Measurements from ENCODE around the gene ADTRP.

Gene ADTRP

GRCh38 chr6:11778648-11779328 lies at the start of gene ADTRP:
Gene ADTRP (minus strand): TSS chr6:11778803. CDS start chr6:11778759, 44 bp downstream.
- no peak for DNase-seq

GRCh38 chr6:11826779-11827178 lies 48.2 kb upstream of the ADTRP start:
- DNase-seq = no peak

GRCh38 chr6:11824986-11825385 lies 46.4 kb upstream of the ADTRP start:
- DNase-seq = peak in 1 of 2 donors; percentile 30

- no peak for DNase-seq
Observed at GRCh38 chr6:11822346-11822745, 43.7 kb upstream of the ADTRP start.

- DNase-seq = no peak
Observed at GRCh38 chr6:11821781-11822180, 43.2 kb upstream of the ADTRP start.

GRCh38 chr6:11820821-11821220 lies 42.2 kb upstream of the ADTRP start:
- no peak for DNase-seq

GRCh38 chr6:11819486-11819885 lies 40.9 kb upstream of the ADTRP start:
- DNase-seq = no peak

- no peak for DNase-seq
Observed at GRCh38 chr6:11815231-11815630, 36.6 kb upstream of the ADTRP start.

GRCh38 chr6:11814819-11815218 lies 36.2 kb upstream of the ADTRP start:
- no peak for DNase-seq

GRCh38 chr6:11814106-11814505 lies 35.5 kb upstream of the ADTRP start:
- no peak for DNase-seq

- DNase-seq = no peak
Observed at GRCh38 chr6:11813606-11814005, 35.0 kb upstream of the ADTRP start.

- no peak for DNase-seq
Observed at GRCh38 chr6:11812951-11813350, 34.3 kb upstream of the ADTRP start.

GRCh38 chr6:11812439-11812838 lies 33.8 kb upstream of the ADTRP start:
- no peak for DNase-seq

GRCh38 chr6:11811644-11812264 lies 33.2 kb upstream of the ADTRP start:
- no peak for DNase-seq

GRCh38 chr6:11810854-11811643 lies 32.4 kb upstream of the ADTRP start:
- DNase-seq = no peak

GRCh38 chr6:11810039-11810541 lies 31.5 kb upstream of the ADTRP start:
- no peak for DNase-seq

GRCh38 chr6:11808054-11808453 lies 29.5 kb upstream of the ADTRP start:
- no peak for DNase-seq

- peak in 1 of 2 donors; percentile 14 for DNase-seq
Observed at GRCh38 chr6:11806561-11807317, 28.1 kb upstream of the ADTRP start.

- no peak for DNase-seq
Observed at GRCh38 chr6:11805259-11806053, 26.9 kb upstream of the ADTRP start.

GRCh38 chr6:11804701-11805100 lies 26.1 kb upstream of the ADTRP start:
- DNase-seq = no peak

- DNase-seq = no peak
Observed at GRCh38 chr6:11804135-11804534, 25.5 kb upstream of the ADTRP start.

- no peak for DNase-seq
Observed at GRCh38 chr6:11803591-11803971, 25.0 kb upstream of the ADTRP start.

Measured in stimulated activated CD4-positive, alpha-beta T cell treated with anti-CD3 and anti-CD28 coated beads, Interleukin-2, amount 100 ng/mL, for 24 hours (primary cell).